NCI-H526 treated with DMSO at 0.1 percent for 48 hours (cell line): ENCODE data around the gene REXO4.
A peak's percentile ranks its signal among the peaks of the same experiment; 100 is the strongest.

Experiments used
- DNase-seq: peaks from one replicate; lab custom pipeline; 2025; lab: John Stamatoyannopoulos, UW

The REXO4 gene

GRCh38 chr9:133367778-133368177, 50.0 kb downstream of the REXO4 start:
- no peak for DNase-seq

- no peak for DNase-seq
These were observed 50.6 kb downstream of the REXO4 start for GRCh38 chr9:133367221-133367620.

GRCh38 chr9:133366435-133366834, 51.4 kb downstream of the REXO4 start:
- no peak for DNase-seq

GRCh38 chr9:133362359-133363044, 55.3 kb downstream of the REXO4 start:
- DNase-seq: no peak

GRCh38 chr9:133361507-133362092, 56.2 kb downstream of the REXO4 start:
- no peak for DNase-seq

- no peak for DNase-seq
These were observed 57.1 kb downstream of the REXO4 start for GRCh38 chr9:133360400-133361393.

GRCh38 chr9:133359399-133360175, 58.2 kb downstream of the REXO4 start:
- DNase-seq: no peak

- DNase-seq: no peak
These were observed 60.2 kb downstream of the REXO4 start for GRCh38 chr9:133357656-133358055.

GRCh38 chr9:133356391-133357091, 61.3 kb downstream of the REXO4 start, which contains the start of the genes SURF1 and SURF2:
Gene SURF1 (minus strand): TSS chr9:133356487. CDS start chr9:133356453, 34 bp downstream.
Gene SURF2 (plus strand): TSS chr9:133356550. CDS start chr9:133356593, 43 bp downstream.
- peak; percentile 51 for DNase-seq
